Activated CD4-positive, alpha-beta T cell treated with anti-CD3 and anti-CD28 coated beads, Interleukin-2, amount 50 U/mL, for 48 hours (primary cell): ENCODE data around the gene CNPY1.
A peak's percentile ranks its signal among the peaks of the same experiment; 100 is the strongest.

Source experiments
- DNase-seq, 2 experiments: peaks; one replicate each; pipeline ENCODE4 v3.0.0-alpha.2; 2020

CNPY1 gene

GRCh38 chr7:155558351-155558750 lies 12.0 kb upstream of the CNPY1 start:
- DNase-seq: no peak

- no peak for DNase-seq
Observed at GRCh38 chr7:155557778-155558177, 11.4 kb upstream of the CNPY1 start.

DNA sequence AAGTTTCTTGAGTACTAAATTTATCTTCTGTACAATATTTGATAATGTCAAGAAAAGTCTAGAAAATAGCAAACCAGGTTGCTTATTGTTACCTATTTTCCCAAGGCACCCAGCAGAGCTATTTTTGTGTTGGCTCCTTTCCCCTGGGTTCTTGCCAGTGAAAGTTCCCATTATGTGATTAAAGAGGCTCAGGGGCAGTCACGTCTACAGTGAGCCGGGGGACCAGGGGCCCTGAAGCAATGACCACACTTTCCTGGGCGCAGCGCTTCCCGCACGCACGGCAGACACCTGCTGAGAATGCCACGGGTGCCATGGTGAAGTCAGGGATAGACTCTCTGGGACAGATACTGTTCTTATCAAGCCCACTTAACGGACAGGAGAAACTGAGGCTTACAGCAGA lies 10.4 kb upstream of the CNPY1 start:
- no peak for DNase-seq

DNA sequence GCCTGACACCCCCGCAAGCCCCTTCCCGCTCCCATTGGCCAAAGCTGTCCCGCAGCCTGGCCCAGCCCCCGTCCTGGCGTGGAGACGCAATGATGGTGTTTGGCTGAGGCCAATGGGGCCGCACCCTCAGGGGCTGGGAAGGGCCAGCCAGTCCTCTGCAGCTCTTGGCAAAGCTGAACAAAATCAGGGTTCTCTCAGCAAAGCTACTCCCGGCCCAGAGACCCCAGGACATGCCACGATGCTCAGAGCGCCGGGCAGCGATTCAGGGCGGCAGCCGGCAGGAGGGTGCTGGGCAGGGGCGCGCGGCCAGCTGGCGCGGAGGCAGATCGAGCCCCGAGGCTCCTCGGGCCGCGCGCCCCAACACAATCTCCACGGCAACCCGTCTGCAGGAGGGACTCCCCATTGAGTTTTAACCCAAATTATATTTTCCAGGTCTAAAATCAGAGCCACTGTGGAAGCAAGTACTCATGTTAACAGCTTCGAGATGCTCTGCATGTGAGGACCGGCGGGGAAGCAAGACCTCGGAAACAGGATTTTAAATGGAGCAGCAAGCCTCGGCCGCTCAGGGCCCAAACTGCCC lies 8.8 kb upstream of the CNPY1 start:
- DNase-seq: no peak

DNA sequence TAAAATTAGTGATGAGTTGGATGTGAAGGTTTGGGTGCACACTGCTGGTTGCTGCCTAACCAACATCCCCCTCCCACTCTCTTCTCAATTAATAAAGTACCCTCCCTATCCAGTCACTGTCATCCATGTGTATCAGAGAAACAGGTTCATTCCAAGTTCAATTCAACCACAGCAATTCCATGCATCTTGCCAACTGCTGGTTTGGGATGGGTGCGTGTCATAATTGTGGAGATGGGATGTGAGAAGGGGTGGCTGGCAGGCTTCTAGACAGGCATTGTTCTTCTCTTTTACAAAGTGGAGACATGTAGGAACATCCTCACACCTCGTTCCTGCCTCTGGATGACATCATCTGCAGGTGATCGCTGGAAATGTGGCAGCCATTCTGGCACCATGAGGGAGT lies 7.5 kb upstream of the CNPY1 start:
- DNase-seq: no peak

GRCh38 chr7:155551785-155552611 lies 5.6 kb upstream of the CNPY1 start:
- DNase-seq: no peak

- DNase-seq: no peak
Observed at GRCh38 chr7:155550916-155551315, 4.6 kb upstream of the CNPY1 start.

DNA sequence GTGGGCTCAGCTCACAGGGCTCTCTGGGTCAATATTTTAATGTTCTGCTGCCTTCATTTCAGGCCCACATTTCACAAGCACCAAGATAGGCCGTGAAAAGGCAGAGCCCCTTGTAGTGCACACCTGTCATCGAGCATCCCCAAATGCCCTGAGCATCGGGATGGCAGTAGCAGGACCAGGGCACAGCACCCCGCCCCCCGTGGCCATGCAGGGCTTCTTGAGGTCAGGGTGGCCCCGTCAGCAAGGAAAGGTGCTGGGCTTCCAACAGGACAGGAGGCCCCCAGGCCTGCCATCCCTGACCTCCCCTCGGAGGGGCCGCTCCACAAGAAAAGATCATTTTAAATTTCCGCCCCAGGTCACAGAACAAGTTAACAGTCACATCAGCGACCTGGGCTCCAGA lies 2.9 kb upstream of the CNPY1 start:
- DNase-seq: no peak

- DNase-seq: no peak
Observed at GRCh38 chr7:155547161-155547791, 917 bp upstream of the CNPY1 start.

DNA sequence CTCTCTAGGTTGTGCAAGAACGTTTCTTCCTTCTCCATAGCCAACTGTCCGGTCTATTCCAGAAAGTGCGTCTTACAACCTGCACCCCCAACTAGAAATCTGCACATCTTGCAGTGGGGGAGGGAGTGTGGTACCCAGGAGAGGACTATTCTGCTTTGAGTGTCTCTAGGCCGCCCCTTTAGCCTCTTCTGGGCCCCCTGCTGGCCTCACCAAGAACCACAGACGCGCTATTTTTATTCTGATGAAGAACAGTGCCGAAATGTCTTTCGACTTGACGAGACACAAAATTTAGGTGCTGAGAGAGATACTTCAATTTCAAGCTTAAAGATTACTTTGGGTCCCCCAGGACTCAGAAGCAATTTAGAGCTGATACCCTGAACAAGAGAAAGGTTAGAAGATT lies 1.0 kb downstream of the CNPY1 start:
- DNase-seq: no peak

- no peak for DNase-seq
Observed at GRCh38 chr7:155544485-155544884, 1.9 kb downstream of the CNPY1 start.

GRCh38 chr7:155543926-155544325 lies 2.4 kb downstream of the CNPY1 start:
- no peak for DNase-seq

DNA sequence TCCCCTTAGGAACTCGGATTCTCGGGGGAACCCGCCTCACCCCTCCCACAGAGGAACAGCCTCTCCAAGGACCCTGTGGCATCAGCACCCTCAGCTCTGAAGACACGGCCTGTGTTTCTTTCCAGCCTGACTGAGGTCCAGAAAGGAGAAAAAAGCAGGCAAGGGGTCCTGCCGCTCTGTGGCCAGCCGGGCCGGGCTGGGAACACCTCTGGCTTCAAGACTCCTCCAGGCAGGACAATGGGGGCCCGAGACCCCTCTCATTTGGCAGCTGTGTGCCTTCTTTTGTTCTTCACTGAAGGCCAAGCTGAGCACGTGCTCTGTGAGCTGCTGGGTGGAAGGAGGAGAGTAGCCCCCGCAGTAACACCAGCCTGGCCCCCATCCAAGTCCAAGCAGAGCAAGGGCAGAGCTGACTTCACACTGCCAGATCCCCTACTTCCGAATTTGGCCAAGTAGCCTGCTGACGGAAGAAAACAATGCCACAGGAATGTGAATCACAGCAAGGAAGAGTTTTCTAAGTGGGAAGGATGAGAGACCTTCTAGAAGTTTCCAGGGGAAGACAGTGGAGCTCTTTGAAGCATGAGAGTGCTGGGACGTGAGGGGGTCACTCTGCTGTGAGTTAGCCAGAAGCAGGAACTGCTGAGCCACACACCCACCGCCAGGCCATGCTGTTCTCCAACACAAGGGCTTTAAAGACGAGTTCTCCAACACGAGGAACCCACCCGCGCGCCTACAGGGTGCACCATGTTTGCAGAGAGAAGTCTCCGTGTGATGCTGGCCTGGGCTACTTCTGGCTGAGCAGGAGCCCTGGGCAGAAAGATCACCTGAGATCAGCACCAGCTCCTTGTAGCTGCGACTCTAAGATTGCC lies 3.1 kb downstream of the CNPY1 start:
- DNase-seq: no peak

GRCh38 chr7:155541986-155542675 lies 4.2 kb downstream of the CNPY1 start:
- no peak for DNase-seq

DNA sequence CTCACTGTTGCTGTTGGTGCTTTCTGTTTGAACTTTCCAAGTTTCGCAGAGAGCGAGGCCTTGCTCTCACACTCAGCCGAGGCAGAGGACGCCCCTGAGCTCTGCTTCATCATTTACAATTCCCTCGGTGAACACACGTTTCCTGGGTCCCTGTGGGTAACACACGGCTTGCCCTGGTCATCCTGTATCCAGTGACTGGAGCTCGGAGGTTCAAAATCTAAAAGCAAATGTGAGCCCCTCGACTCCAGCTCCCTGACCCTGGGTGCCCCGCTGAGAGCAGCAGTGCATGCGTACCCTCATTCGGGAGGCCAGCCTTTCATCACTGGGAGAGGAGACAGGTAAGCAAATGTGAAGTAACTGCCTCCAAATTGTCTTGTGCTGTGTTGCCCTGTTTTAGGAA lies 5.8 kb downstream of the CNPY1 start:
- DNase-seq: no peak

DNA sequence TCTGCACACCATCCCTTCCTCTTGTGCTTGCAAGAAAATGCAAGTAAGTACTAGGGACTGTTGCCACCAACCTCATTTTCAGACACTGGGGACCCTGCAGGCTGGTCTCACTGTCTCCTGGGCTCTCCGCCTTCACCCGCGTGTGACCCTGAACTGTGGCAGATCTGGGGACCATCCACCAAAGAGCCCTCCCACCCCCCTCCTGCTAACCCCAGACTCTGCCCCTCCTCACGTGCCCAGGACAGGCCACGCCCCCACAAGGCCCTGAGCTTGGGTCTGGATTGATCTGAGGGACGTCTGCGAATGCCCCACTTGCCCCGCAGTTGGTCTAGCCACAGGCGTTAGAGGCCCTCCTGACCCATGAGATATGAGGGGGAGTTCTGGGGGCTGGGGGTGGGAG lies 8.1 kb downstream of the CNPY1 start:
- DNase-seq: no peak

DNA sequence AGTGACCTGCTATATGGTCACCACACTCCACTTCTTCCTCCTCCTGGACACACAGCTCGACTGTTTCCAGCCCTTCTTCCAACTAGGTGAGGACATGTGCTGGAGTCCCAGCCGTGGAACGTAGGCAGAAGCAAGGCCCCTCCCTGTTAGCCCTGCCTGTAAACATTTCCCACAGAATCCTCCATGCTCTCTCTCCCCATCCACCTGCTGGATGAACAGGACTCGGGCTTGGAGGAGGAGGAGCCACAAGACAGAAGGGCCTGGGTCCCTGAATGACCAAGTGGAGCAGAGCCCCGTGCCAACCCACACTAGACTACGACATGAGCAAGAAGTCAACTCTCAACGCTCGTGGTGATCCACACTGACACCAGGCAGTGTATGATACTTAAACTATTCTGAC lies 9.9 kb downstream of the CNPY1 start:
- DNase-seq: no peak

GRCh38 chr7:155534691-155535090 lies 11.7 kb downstream of the CNPY1 start:
- DNase-seq: no peak

- DNase-seq: peak; percentile 37 to 58
Observed at GRCh38 chr7:155533827-155534690, 12.3 kb downstream of the CNPY1 start.

DNA sequence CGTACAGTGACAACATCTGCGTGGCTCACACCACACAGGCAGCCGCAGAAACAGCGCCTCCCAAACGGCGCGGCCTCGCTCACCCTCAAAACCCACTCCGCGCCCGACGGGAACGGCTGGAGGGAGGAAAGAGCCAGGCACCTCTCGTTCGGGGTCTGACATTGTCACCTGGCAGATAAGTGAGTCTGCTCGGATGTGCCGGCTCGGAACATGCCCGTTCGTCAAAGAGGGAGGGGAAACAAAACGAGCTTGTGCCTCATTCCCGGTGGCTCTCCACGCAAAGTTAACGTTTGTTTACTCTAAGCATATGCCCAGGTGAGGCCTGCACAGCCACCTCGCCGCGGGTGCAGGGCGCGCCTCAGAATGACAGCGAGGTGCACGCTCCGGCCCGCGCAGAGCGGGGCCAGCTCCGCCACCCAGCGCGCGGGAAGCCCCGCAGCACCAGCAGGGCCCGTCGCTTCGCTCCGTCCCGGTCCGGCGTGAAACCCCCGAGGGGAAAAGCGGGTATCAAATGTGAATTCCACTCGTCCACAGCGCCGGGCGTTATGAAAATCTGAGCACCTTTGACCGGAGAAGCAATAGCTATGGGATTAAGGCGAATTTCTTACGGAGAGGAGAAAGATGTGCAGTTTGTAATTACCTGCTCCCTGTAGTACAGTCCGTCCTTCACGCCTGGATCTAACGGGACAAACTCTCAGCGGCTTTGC lies 13.1 kb downstream of the CNPY1 start:
- peak in 1 of 2 experiments; percentile 10 for DNase-seq

DNA sequence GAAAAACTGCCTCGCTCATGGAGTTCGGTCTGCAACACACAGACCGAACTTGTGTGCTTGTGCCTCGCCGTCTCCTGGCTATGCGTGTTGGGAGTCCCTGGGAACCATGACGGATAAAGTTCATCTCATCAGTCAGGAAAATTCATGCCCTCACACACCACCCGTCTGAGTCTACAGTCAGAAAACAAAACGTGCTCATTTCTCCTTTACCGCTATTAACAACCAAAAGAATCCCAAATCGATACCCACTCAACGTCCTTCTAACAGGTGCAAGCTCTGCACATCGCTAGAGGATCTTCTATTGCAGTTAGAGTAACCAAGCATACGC lies 13.6 kb downstream of the CNPY1 start:
- no peak for DNase-seq
